ENCODE measurements around the gene BOC. TPM values are rescaled to one million over a fixed set of nuclear protein-coding genes. Genes with fewer than 3 reads are reported as not detected.

BOC gene
- total and polyA plus RNA-seq, 2 of the 8 experiments (the other 6 are each of a cell fraction or from before 2014, with no cell fraction given), result 6.9 to 9.3 TPM

DNA sequence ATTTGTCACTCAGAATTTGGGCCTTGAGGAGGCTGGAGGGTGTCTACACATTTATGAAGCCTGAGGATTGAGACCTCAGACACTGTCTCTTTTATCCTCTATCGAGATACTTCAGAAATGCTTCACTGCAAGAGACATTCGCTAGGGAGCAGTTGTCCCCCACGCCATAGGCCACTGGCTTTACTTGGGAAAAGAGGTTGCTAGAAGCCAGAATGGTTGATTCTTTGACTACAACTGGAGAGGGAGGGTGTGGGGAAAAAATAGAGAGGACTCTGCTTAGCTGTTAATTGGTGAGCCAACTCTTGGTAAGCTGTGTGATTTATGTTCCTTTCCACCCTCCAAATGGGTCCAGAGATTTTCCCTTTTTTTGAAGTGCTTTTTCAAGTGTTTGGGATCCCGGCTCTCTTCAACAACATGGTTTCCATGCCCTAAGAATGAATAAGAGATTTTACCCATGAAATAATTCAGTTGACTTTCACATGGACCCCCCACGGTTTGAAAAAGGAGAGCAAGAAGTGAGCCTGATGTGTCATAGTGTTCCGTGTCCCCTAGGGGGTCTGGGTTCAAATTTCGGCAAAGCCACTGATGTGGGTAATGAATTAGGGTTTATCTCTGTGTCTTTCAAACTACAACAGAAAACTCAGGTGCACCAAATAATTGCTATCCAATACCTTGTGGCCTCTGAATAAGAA is 2.7 kb downstream of the BOC start:
- no peak overlapping the region for H2BK15ac ChIP-seq (ENCODE audit: low read length)
- no peak overlapping the region for H2AFZ ChIP-seq (ENCODE audit: low read length)
- no peak for DNase-seq (ENCODE audit: low read depth in 1 of 2, low spot score in 2 of 2)
- no peak overlapping the region for H3K4me3 ChIP-seq (ENCODE audit: extremely low read depth in 1 of 4, insufficient read depth in 2 of 4, low read depth in 3 of 4, low read length in 4 of 4)
- H2BK12ac ChIP-seq (ENCODE audit: low read depth, low read length), result no peak overlapping the region
- no peak overlapping the region for H2BK5ac ChIP-seq (ENCODE audit: low read depth, low read length)
- 71% methylated on average over 7 of the region's 7 CpGs; no CpG with 5 or more reads in 1 of the 2 experiments for WGBS, 2 experiments (ENCODE audit: extremely low coverage in 1 of 2, insufficient coverage in 1 of 2, insufficient read length in 1 of 2, insufficient replicate concordance in 2 of 2, low coverage in 1 of 2, low lambda C conversion rate in 2 of 2, missing lambda C conversion rate in 1 of 2)
- H4K91ac ChIP-seq (replicated peaks; ENCODE audit: insufficient read length, low read length), result no peak overlapping the region
- peak overlapping the region in 1 of 2 experiments; percentile 83; a peak in 2 of 4 replicates for H3K4me2 ChIP-seq (ENCODE audit: insufficient read depth in 1 of 2, low read depth in 2 of 2, low read length in 2 of 2)
- H3K27me3 ChIP-seq (replicated peaks in 1 of 4; ENCODE audit: control insufficient read depth in 3 of 4, extremely low read depth in 1 of 4, insufficient read depth in 3 of 4, low read length in 3 of 4), result peaks cover 0 to 21% (median 15%) of the 10 kb centered on the region in 4 experiments; a peak in 6 of 7 replicates
- no peak for TF ChIP-seq EZH2 (IDR thresholded peaks at IDR 0.05; ENCODE audit: low read depth, low read length, severe bottlenecking)
- TF ChIP-seq MAX (IDR thresholded peaks at IDR 0.05), result no peak
- TF ChIP-seq, protein P1, sequence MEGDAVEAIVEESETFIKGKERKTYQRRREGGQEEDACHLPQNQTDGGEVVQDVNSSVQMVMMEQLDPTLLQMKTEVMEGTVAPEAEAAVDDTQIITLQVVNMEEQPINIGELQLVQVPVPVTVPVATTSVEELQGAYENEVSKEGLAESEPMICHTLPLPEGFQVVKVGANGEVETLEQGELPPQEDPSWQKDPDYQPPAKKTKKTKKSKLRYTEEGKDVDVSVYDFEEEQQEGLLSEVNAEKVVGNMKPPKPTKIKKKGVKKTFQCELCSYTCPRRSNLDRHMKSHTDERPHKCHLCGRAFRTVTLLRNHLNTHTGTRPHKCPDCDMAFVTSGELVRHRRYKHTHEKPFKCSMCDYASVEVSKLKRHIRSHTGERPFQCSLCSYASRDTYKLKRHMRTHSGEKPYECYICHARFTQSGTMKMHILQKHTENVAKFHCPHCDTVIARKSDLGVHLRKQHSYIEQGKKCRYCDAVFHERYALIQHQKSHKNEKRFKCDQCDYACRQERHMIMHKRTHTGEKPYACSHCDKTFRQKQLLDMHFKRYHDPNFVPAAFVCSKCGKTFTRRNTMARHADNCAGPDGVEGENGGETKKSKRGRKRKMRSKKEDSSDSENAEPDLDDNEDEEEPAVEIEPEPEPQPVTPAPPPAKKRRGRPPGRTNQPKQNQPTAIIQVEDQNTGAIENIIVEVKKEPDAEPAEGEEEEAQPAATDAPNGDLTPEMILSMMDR (IDR thresholded peaks at IDR 0.05; ENCODE audit: control extremely low read depth in 1 of 3, insufficient read depth in 1 of 3, low read depth in 1 of 3, low read length in 3 of 3), result peak in 1 of 3 experiments; percentile 11; a peak in 1 of 4 replicates
- CTCF ChIA-PET (ENCODE audit: partially characterized antibody), result interaction anchor here (1.7 to 3.0 kb wide), 3 partner anchors 14 to 50 kb away, joined by 5 to 9 read pairs (median 9); no protein-coding TSS in a partner anchor
- H2AK5ac ChIP-seq (ENCODE audit: low read depth, low read length), result no peak overlapping the region
- H4K8ac ChIP-seq (ENCODE audit: extremely low read depth, insufficient read depth, low read length), result no peak overlapping the region
- H2BK20ac ChIP-seq (ENCODE audit: low read length), result no peak overlapping the region
- H3K9me3 ChIP-seq (ENCODE audit: insufficient read depth in 2 of 2, low read depth in 1 of 2, low read length in 1 of 2), result no peaks in the 10 kb centered on the region
- H3K4me1 ChIP-seq (replicated peaks in 1 of 4; ENCODE audit: control insufficient read depth in 3 of 4, insufficient read depth in 4 of 4, low read length in 3 of 4), result peaks cover 8 to 19% (median 11%) of the 10 kb centered on the region in 4 experiments; a peak in 6 of 7 replicates
- FAIRE-seq, result peak; percentile 19
- no peak overlapping the region for H3K27ac ChIP-seq (ENCODE audit: low read depth, low read length)
- no peak overlapping the region for H2BK120ac ChIP-seq (replicated peaks; ENCODE audit: low read depth, low read length)
- no peak overlapping the region for H3K18ac ChIP-seq (ENCODE audit: extremely low read depth, low read length)
- H3K14ac ChIP-seq (ENCODE audit: insufficient read length), result no peak overlapping the region
- H3K56ac ChIP-seq (replicated peaks; ENCODE audit: insufficient read length, low read depth, low read length), result no peak overlapping the region
- POLR2A ChIA-PET (ENCODE audit: partially characterized antibody), result no interaction called here
- no peaks in the 10 kb centered on the region for H4K20me1 ChIP-seq (replicated peaks in 1 of 2; ENCODE audit: control insufficient read depth in 1 of 2, insufficient read depth in 2 of 2, low read length in 2 of 2)
- H3K23me2 ChIP-seq (ENCODE audit: low read depth, low read length), result peaks cover 23% of the 10 kb centered on the region
- no peak overlapping the region for H4K5ac ChIP-seq (ENCODE audit: insufficient read length, low read depth, low read length)
- H3K9ac ChIP-seq (replicated peaks in 1 of 4; ENCODE audit: extremely low read depth in 1 of 4, low read depth in 3 of 4, low read length in 3 of 4), result no peak overlapping the region
- H3K4ac ChIP-seq (replicated peaks; ENCODE audit: insufficient read length, low read depth, low read length), result no peak overlapping the region
- no peaks in the 10 kb centered on the region for H3K79me1 ChIP-seq (ENCODE audit: low read depth, low read length)
- H3K79me2 ChIP-seq (ENCODE audit: control insufficient read depth in 1 of 2, insufficient read depth in 2 of 2, low read length in 2 of 2), result 0 out of 4 replicates have a peak, but pooled peaks cover 0 to 4% of the 10 kb centered on the region in 2 experiments
- no peak overlapping the region for H3K23ac ChIP-seq (ENCODE audit: insufficient read length)
- peaks cover 0 to 3% (median 0%) of the 10 kb centered on the region in 4 experiments; a peak in 1 of 8 replicates for H3K36me3 ChIP-seq (ENCODE audit: control insufficient read depth in 2 of 4, insufficient read depth in 4 of 4, low read length in 3 of 4)
